ENCODE results near the gene DARS1. TPM values are rescaled to one million over a fixed set of nuclear protein-coding genes. Genes with fewer than 3 reads are reported as not detected.

DARS1 gene
- 55.5 and 66.6 TPM in 2 replicates for total RNA-seq

DNA sequence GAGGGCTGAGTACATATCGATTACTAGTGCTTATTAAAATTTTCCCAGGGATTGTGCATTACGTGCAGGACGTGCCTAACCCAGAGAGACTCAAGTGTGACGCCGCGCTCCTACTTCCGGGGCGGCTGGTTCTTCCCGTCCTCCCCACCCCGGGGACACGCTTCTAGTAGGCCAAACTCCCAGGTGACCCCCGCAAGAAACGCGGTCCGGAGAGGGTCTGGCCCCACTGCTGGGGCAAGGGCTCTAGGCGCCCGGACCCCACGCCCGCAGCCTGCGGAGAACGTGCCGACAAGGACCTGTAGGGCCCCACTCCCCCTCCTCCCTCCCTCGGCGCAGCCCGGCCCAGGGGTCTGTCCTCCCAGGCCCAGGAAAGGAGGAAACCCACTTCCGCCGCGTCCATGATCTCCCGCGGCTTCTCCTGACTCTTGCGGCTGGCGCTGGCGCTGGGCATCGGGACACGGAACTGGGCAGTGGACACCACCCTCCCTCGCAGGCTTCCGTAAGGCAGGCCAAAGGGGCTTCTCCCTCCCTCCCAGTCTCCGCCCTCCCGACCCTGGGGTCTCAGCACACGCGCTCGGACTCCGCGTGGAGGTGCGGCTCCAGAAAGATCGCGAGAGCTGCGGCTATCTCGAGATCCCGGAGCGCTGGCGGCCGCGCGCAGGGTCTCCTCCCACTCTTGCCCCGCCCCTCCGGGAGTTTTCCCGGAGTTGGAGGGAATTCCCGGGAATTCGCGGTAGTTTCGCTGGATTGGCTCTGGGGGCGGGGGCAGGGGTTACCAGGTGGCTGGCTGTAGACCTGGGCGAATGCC is at the start of gene DARS1:
Gene DARS1, minus strand, starts transcription at position 609 of the 808 bp plus-strand sequence. Its CDS starts 158 bp downstream, at position 451.

DNA sequence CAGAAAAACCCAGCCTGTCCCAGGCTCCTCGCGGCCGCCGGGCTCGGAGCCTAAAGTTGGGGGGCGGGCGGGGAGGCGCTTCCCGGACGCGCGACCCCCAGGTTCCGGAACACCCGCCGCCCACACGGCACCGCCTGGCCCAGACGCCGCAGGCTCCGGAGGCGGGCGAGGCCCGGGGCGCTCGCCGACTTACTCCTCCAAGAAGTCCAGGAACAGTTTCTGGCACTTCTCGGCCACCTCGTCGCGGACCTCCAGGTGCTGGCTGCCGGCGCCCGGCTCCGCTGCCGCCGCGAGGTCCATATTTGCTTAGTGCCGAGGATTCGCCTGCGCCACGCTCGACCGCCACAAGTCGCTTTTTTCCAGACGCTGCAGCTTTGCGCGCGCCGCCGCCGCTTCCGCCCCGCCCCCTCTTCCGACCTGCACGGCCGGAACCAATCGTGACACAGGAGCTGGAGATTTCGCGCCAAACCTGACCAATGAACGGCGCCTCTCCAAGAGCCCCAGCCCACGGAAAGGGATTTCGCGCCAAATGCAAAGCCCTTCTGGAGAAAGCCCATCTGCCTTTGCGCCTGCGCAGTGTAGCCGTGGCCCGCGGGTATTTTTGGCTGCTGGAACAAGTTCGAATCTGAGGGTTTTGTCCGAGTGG is 109.2 kb downstream of the DARS1 start, which contains the start of gene MCM6:
Gene MCM6, minus strand, starts transcription at position 378 of the 646 bp plus-strand sequence. Its CDS starts 78 bp downstream, at position 300.

Other genes starting within 250 kb of the DARS1 start
- 68.3 and 78.8 TPM in 2 replicates for gene UBXN4, start 243.8 kb downstream of the DARS1 start, total RNA-seq
- under 0.01 TPM in 1 of 2 replicates, not detected in the other for gene LCT, start 148.4 kb downstream of the DARS1 start, total RNA-seq
- 13.4 and 17.8 TPM in 2 replicates for gene MCM6, start 109.2 kb downstream of the DARS1 start, total RNA-seq
- 98.6 and 311 TPM in 2 replicates for gene CXCR4, start 132.5 kb upstream of the DARS1 start, total RNA-seq

Data from vein endothelial cell (primary cell).